ENCODE measurements around the gene DLL1. TPM values are rescaled to one million over a fixed set of nuclear protein-coding genes. Genes with fewer than 3 reads are reported as not detected.
A peak's percentile ranks its signal among the peaks of the same experiment; 100 is the strongest.

Gene DLL1
- total and polyA plus RNA-seq, 9 of the 15 experiments (the other 6 are each of a cell fraction or from before 2014, with no cell fraction given), result not detected

- TF ChIP-seq MTA3 (IDR thresholded peaks at IDR 0.05; ENCODE audit: borderline replicate concordance) (no peak; the same call in 1 of the 2 replicates), NUFIP1 (IDR thresholded peaks at IDR 0.05; ENCODE audit: partially characterized antibody) (no peak), SMARCA5 (IDR thresholded peaks at IDR 0.05) (no peak), GABPA (tag; conservative IDR thresholded peaks at IDR 0.05; ENCODE audit: low read depth) (peak; percentile 98), CBX5 (IDR thresholded peaks at IDR 0.05; ENCODE audit: borderline replicate concordance, low read depth) (no peak), HNRNPL (IDR thresholded peaks at IDR 0.05; ENCODE audit: low read depth, low read length) (no peak; the same call in 1 of the 2 replicates), ZNF174 (CRISPR knock-in tag; IDR thresholded peaks at IDR 0.05) (no peak), SIRT6 (IDR thresholded peaks at IDR 0.05; ENCODE audit: low read depth, low read length) (no peak), GMEB1 (CRISPR knock-in tag; IDR thresholded peaks at IDR 0.05) (peak; percentile 82), TCF15 (CRISPR knock-in tag; IDR thresholded peaks at IDR 0.05) (0 out of 2 replicates have a peak, but pooled peaks have one; percentile 4), MXD1 (CRISPR knock-in tag; IDR thresholded peaks at IDR 0.05; ENCODE audit: borderline replicate concordance, poor library complexity, severe bottlenecking) (no peak), PHF8 (IDR thresholded peaks at IDR 0.05; ENCODE audit: borderline replicate concordance, low read length) (peak; percentile 100), NR2F6 (CRISPR knock-in tag; IDR thresholded peaks at IDR 0.05) (0 out of 2 replicates have a peak, but pooled peaks have one; percentile 16), FOSL1 (tag; conservative IDR thresholded peaks at IDR 0.05) (no peak), ZBTB26 (CRISPR knock-in tag; IDR thresholded peaks at IDR 0.05) (peak; percentile 30; the same call in 1 of the 2 replicates), PATZ1 (CRISPR knock-in tag; IDR thresholded peaks at IDR 0.05; ENCODE audit: borderline replicate concordance) (no peak), CBX1 (IDR thresholded peaks at IDR 0.05; ENCODE audit: low read depth) (peak; percentile 86; the same call in 1 of the 2 replicates), UBTF (IDR thresholded peaks at IDR 0.05; ENCODE audit: borderline replicate concordance in 1 of 2, low read depth in 2 of 2, low read length in 2 of 2) (peak in 1 of 2 experiments; percentile 66; a peak in 2 of 4 replicates), C11orf30 (IDR thresholded peaks at IDR 0.05; ENCODE audit: low read depth) (peak; percentile 85)
Measured at GRCh38 chr6:170306324-170307079, 15.6 kb upstream of the DLL1 start, which contains the start of gene FAM120B (continued).
